Fibroblast of skin of scalp (primary cell): Measurements from ENCODE around the gene NFIA.

Experiments
- DNase-seq: peaks from one replicate; pipeline ENCODE4 v3.0.0-alpha.2; 2013

The NFIA gene

DNA sequence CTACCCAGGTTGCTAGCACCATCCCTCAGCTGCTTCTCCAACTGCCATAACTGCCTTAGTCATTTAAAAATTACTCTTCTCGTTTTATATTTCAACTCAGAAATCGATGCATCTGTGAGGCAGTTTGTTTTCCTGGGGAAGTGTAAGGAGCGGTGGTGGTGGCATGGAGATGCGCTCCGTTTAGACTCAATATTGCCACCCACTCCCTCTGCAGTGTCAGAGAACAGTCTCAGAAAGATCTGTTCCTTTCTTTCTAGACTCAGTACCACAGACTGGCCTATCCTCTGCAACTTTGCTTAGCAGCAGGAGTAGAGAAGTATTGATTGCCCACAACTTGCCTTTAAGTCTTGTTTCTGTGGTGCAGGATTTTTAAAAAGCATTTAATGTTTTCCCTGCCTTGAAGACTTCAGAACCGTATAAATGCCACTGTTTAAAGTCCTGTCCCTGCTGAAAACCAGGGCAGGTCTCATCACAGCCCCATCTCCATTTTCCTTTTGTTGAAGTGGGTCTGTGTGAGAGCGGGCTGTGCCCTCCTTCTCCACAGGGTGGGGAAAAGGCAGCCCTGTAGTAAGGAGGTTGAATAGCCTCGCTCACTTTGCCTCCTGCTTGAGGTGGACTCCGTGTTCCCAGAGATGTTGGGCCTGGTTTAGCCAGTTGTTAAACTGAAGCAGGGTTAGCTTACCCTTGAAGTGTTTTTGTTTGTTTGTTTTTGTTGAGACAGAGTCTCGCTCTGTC, 105.2 kb downstream of the NFIA start:
- DNase-seq: no peak

GRCh38 chr1:61190153-61190552, 107.8 kb downstream of the NFIA start:
- no peak for DNase-seq

- DNase-seq: peak; percentile 54
Measured at GRCh38 chr1:61190618-61191432, 108.5 kb downstream of the NFIA start.

- no peak for DNase-seq
Measured at GRCh38 chr1:61191433-61191720, 109.0 kb downstream of the NFIA start.

DNA sequence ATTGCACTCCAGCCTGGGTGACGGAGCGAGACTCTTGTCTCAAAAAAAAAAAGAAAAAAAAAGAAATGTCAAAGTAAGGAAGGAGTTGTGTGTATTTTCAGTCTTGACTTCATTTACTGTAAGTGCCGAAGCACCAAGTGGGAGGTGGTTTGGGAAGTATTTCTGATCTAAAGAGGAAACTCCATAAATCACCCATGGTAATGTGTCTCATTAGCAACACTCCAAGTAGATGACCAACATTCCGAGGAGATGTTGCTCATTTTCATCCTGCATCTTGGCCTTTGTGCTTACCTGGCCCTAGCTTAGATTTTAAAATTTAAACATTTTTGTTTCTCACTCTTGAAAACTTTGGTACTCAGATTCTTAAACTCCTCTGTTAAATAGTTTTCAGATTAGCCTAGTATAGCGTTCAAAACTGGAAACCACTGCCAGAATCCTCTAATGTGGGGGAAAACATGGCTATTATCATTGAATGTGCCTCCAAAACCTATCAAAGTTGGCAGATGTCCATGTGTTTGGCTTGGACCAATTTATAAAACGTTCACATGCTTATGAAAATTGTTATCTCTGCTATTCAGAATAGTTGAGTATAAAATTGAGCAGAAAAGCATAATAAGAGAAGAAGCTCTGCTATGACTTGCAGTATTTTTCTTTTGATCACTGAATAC, 110.4 kb downstream of the NFIA start:
- no peak for DNase-seq

DNA sequence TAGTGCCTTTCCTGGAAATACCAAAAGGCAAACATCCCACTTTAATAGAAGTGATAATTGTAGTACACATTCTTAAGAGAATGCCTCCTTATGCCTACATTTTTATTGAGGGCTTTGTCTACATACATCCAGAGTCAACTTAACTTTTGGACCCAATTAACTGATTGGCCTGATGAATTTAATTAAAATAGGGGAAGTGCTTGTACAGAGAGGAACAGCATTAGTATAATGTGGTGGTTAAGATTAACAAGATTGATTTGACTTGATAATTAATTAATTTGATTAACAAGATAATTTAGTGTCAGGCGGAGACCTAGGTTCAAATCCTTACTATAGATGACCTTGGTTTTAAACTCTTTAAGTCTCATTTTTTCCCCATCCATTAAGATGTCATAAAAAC, 111.4 kb downstream of the NFIA start:
- DNase-seq: no peak

DNA sequence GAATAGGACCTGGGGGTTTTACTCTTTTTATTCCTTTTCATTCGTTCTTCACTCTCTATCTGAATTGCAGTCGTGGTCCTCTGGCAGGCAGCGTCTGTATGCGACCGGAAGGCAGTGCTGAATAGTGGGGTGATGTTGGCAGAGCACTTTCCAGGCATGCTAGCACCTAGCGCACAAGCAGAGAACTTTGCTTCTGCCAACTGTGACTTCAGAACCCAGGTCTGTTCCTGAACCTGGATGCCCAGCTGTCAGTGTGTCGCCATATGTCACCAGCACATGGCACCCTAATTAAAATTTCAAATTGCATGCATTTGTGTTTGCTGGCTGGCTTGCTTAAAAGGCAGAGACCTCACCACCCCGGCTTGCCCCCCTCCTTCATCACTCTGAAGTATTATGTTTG, 116.2 kb downstream of the NFIA start:
- no peak for DNase-seq

GRCh38 chr1:61201035-61201434, 118.7 kb downstream of the NFIA start:
- no peak for DNase-seq

- no peak for DNase-seq
Measured at GRCh38 chr1:61202854-61203598, 120.7 kb downstream of the NFIA start.

DNA sequence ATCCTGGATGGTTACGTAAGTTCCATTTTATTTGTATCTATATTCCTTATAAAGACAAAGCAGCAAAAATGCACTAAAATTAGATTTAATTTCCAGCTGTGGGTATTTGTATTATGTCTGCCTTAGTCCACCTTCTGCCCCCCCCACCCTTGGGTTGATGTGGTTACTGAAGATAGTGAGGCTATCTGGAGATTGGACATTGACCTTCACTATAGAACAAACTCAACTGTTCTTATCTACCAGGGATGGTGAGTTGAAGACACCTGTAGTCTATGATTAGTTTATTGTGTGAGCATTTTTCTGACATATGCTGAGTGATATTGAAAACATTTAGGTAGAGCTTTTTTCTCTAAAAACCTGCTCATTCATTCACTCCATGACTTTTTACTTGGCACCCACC, 122.2 kb downstream of the NFIA start:
- no peak for DNase-seq

GRCh38 chr1:61207416-61207815, 125.1 kb downstream of the NFIA start:
- no peak for DNase-seq

DNA sequence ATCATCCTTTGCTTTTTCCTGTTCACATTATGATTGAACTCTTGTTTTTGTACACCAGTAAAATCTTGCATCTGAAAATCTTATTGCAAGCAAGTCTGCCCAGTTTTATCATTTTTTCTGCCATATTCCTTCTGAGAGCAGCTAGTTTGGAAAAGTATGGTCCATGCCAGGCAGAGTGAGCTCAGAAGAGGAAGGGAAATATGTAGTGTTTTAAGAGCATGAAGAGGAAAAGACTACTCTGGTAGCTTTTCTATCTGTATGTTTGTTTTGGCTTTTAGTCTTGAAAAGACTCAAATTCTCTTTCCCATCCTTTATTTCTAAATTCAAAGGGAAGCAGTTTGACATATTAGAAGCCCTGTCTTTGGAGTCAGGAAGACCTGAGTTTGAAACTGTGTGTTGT, 125.8 kb downstream of the NFIA start:
- no peak for DNase-seq

DNA sequence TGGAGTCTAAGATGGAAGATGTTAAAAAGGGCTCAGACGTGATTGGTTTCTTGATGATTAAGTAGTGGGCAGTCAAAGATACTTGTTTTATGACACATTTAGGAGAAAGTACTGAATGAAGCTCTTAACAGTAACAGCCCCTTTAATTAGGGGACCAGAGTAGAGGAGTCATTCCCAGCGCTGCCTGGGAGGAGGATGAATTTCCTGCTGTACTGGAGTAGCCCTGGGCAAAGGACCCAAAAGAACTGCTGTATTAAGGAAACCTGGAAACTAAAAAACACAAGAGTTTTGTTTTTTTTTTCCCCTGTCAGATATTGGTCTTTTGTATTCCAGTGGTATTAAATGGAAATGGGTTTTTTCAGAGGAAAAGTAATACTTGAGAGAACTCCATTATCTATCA, 126.5 kb downstream of the NFIA start:
- no peak for DNase-seq

- no peak for DNase-seq
Measured at GRCh38 chr1:61210435-61211154, 128.2 kb downstream of the NFIA start.

GRCh38 chr1:61213245-61214011, 131.1 kb downstream of the NFIA start:
- no peak for DNase-seq

GRCh38 chr1:61215119-61215518, 132.8 kb downstream of the NFIA start:
- no peak for DNase-seq

GRCh38 chr1:61215676-61216289, 133.4 kb downstream of the NFIA start:
- no peak for DNase-seq

GRCh38 chr1:61220536-61220935, 138.2 kb downstream of the NFIA start:
- peak; percentile 65 for DNase-seq

- DNase-seq: no peak
Measured at GRCh38 chr1:61221642-61222041, 139.3 kb downstream of the NFIA start.

- no peak for DNase-seq
Measured at GRCh38 chr1:61222240-61222639, 139.9 kb downstream of the NFIA start.

DNA sequence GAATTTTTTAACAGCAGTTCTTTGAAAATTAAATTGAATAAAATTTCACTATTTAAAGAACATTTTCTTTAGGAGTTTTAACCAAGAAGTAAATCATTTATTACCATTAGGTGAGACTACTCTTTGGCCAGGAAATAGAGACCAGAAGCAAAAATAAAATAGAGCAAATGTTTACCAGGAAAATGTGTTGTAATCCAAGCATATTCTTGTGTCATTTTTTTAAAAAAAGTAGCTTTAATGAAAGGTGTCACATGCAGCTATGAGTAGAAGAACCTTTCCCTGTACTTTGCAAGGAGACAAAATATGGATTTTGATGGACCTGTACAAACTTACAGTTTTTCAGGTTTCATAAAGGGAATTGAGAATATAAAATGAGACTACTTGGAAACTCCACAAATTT, 140.8 kb downstream of the NFIA start:
- DNase-seq: no peak
